Naive thymus-derived CD8-positive, alpha-beta T cell (primary cell): ENCODE data around the gene SLC8A2. TPM values are rescaled to one million over a fixed set of nuclear protein-coding genes. Genes with fewer than 3 reads are reported as not detected.

Experiments
- ATAC-seq, 2 donors: fragments of 150-1000 bp; cut with Tn5 transposase in 1 of 2; sonication (Bioruptor Pico), chemical (Tn5 transposase) in 1 of 2; 1 replicate in 1 of 2; 2 replicates in 1 of 2; pipeline ENCODE4 v1.10.0; 2021; ENCODE audit warnings: mild to moderate bottlenecking in 2 of 2, moderate library complexity in 2 of 2
- POLR2A ChIA-PET: fragments of 350-600 bp; sonication (Branson Sonifier 250); formaldehyde crosslinking; loops from one replicate; lab custom pipeline; 2021; ENCODE audit warnings: antibody characterized with exemption; lab: Charles Lee
- DNase-seq, 10 donors: peaks; one replicate each; pipeline versions ENCODE4 v3.0.0 to v3.0.0-alpha.2; 2020 to 2022
- H3K27ac Mint-ChIP-seq, 10 donors: one replicate each; pipeline ENCODE4 v1.8.0; 2020 to 2022; ENCODE audit warnings: mild to moderate bottlenecking in 10 of 10, mixed read lengths in 10 of 10, moderate library complexity in 4 of 10, inconsistent platforms in 1 of 10
- H3K27me3 Mint-ChIP-seq, 5 donors: one replicate each; pipeline ENCODE4 v1.8.0; 2021 to 2022; ENCODE audit warnings: mixed read lengths in 5 of 5
- H3K36me3 Mint-ChIP-seq, 3 donors: one replicate each; pipeline ENCODE4 v1.8.0; 2020 to 2022; ENCODE audit warnings: mixed read lengths in 3 of 3, mild to moderate bottlenecking in 2 of 3, inconsistent platforms in 1 of 3
- H3K4me1 Mint-ChIP-seq, 4 donors: one replicate each; pipeline ENCODE4 v1.8.0; 2021 to 2022; ENCODE audit warnings: mixed read lengths in 4 of 4
- H3K4me3 Mint-ChIP-seq, 10 donors: one replicate each; pipeline ENCODE4 v1.8.0; 2020 to 2022; ENCODE audit warnings: mild to moderate bottlenecking in 10 of 10, mixed read lengths in 10 of 10, moderate library complexity in 6 of 10, inconsistent platforms in 1 of 10
- H3K9me3 Mint-ChIP-seq, 9 donors: one replicate each; pipeline ENCODE4 v1.8.0; 2020 to 2022; ENCODE audit warnings: mixed read lengths in 9 of 9, mild to moderate bottlenecking in 3 of 9, inconsistent platforms in 1 of 9, moderate library complexity in 1 of 9
- polyA plus RNA-seq, 3 donors: library from polyadenylated mRNA; unstranded; fragments of 300-500 nt; fragmentation: Illumina TruSeq; gene quantifications; one replicate each; pipeline ENCODE4 v1.2.3, GENCODE V29; 2021
- total RNA-seq, 8 experiments: library from RNA in 2 of 8; stranded (reverse) in 2 of 8; gene quantifications; one replicate each; pipeline ENCODE4 v1.2.3 and lab custom pipeline; 2021 to 2026

The SLC8A2 gene
- total and polyA plus RNA-seq, 5 experiments from 2014 or later = 0.02 to 0.42 (median 0.12) TPM; not detected in 2

DNA sequence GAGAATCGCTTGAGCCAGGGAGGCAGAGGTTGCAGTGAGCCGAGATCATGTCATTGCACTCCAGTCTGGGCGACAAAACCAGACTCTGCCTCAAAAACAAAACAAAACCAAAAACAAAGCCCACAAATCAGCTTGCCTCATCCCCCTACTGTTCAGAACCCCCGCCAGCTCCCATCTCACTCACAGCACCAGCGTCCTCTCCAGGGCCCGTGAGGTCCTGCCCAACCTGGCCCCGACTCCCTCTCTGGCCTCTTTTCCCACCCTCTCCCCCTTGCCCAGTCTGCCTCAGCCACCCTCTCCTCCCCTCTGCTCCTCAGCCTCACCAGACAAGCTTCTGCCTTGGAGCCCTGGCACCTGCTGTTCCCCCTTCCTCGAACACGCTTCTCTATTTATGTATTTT lies 3.8 kb downstream of the SLC8A2 start:
- DNase-seq = no peak
- Mint-ChIP-seq H3K27ac (peak overlapping the region in 1 of 10 donors; percentile 56), H3K36me3 (peaks cover 0 to 3% (median 0%) of the 10 kb centered on the region in 3 donors), H3K4me1 (peaks cover 8 to 23% (median 15%) of the 10 kb centered on the region in 4 donors), H3K9me3 (no peaks in the 10 kb centered on the region), H3K4me3 (no peak overlapping the region), H3K27me3 (peaks cover 26 to 72% (median 47%) of the 10 kb centered on the region in 5 donors)
- no peak for ATAC-seq
- POLR2A ChIA-PET = no interaction called here

DNA sequence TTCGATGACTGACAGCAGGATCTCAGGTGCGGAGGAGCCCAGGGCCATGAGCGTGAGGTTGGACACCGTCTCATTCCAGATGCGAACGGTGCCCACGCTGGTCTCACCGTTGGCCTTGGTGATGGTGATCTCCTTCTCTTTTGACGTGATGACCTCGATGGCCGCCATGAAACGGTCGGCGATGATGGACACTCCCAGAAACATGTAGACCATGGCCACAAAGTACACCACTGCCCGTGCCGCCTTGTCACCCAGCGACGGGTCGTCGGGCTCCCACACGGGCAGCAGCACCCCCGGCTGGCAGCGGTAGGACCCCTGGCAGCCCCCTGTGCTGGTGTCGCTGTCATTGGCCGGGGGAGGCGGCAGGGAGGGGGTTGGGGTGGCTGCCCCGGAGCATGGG lies 5.7 kb downstream of the SLC8A2 start:
- DNase-seq (no peak), ATAC-seq (no peak)
- H3K9me3 Mint-ChIP-seq = no peaks in the 10 kb centered on the region
- H3K27me3 Mint-ChIP-seq = peaks cover 24 to 71% (median 44%) of the 10 kb centered on the region in 5 donors
- H3K36me3 Mint-ChIP-seq = peaks cover 0 to under 1% (median 0%) of the 10 kb centered on the region in 3 donors
- peaks cover 2 to 10% (median 8%) of the 10 kb centered on the region in 4 donors for H3K4me1 Mint-ChIP-seq
- POLR2A ChIA-PET = interaction anchor here (0.6 kb wide), 1 partner anchor 17 kb away, joined by 4 read pairs; no protein-coding TSS in a partner anchor
- H3K27ac Mint-ChIP-seq = no peak overlapping the region
- no peak overlapping the region for H3K4me3 Mint-ChIP-seq

DNA sequence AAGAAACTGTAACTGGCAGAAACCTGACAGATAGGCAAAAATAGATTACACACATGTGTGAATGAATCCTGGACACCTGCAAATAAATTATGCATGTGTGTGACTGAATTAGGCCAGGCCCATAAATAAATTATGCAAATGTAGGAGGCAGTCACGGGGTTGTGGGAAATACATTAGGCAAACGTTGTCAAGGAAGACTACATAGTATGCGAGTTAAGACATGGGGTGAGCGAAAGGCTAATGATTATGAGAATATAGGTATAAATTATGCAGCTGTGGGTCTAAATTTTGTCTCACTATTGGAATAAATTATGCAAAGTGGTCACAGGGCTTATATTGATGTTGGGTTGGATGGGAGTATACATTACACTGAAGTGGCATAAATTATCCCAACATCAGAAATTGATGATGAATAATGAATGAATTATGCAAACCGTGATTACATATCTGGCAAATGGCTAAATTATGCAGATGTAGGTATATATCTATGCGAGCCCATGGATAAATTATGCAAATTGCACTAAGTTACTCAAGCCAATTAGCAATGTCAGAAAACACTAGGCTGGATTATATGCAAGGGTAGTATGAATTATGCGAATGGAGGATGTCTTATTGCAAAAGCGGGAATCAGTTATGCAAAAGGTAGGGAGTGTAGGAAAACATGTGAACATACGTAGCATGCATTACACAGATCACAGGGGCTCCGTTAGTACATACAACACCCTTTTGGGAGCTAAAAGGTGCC lies 6.8 kb downstream of the SLC8A2 start:
- Mint-ChIP-seq H3K27me3 (peaks cover 17 to 60% (median 35%) of the 10 kb centered on the region in 5 donors), H3K36me3 (no peaks in the 10 kb centered on the region), H3K4me1 (peaks cover 0 to 4% (median under 1%) of the 10 kb centered on the region in 4 donors), H3K9me3 (no peaks in the 10 kb centered on the region), H3K27ac (no peak overlapping the region), H3K4me3 (no peak overlapping the region)
- DNase-seq = no peak
- no peak for ATAC-seq
- POLR2A ChIA-PET = interaction anchor here (0.6 kb wide), 1 partner anchor 325 kb away, joined by 4 read pairs; no protein-coding TSS in a partner anchor

DNA sequence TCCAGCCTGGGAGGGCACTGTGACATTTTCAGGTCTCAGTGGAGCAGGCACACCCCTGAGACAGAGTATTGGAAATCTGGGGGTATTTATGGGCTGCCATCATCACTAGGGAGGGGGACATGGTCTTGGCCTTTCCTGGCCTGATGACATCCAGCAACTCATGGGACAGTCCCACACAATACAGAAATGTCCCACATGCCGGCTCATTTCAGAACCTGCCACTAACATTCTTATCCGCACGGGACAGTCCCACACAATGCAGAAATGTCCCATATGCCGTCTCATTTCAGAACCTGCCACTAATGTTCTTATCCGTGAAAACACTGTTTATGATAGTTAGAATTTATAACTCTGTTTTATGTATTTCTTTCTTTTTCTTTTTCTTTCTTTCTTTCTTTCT lies 9.8 kb downstream of the SLC8A2 start:
- H3K27me3 Mint-ChIP-seq = peaks cover 11 to 36% (median 13%) of the 10 kb centered on the region in 5 donors
- H3K4me1 Mint-ChIP-seq = peaks cover 0 to 2% (median under 1%) of the 10 kb centered on the region in 4 donors
- H3K4me3 Mint-ChIP-seq = no peak overlapping the region
- peaks cover 0 to 2% (median 0%) of the 10 kb centered on the region in 9 donors for H3K9me3 Mint-ChIP-seq
- DNase-seq (no peak), ATAC-seq (no peak)
- POLR2A ChIA-PET = no interaction called here
- no peak overlapping the region for H3K27ac Mint-ChIP-seq
- H3K36me3 Mint-ChIP-seq = no peaks in the 10 kb centered on the region

DNA sequence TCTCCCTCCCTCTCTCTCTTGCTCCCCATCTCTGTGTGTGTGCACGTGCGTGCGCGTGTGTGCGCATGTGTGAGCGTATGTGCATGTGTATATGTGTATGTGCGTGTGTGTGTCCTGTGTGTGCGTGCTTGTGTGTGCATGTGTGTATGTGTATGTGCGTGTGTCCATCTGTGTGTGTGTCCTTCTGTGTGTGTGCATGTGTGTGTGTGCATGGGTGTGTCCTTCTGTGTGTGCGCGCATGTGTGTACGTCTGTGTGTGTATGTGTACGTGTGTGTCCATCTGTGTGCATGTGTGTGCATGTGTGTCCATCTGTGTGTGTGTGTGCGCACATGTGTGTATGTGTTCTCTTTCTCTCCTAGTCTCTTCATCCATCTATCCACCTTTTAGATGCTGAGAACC lies 12.2 kb downstream of the SLC8A2 start:
- POLR2A ChIA-PET = no interaction called here
- peaks cover 20 to 35% (median 26%) of the 10 kb centered on the region in 5 donors for H3K27me3 Mint-ChIP-seq
- peaks cover 0 to 4% (median 1%) of the 10 kb centered on the region in 4 donors for H3K4me1 Mint-ChIP-seq
- H3K36me3 Mint-ChIP-seq = peaks cover 0 to 6% (median 0%) of the 10 kb centered on the region in 3 donors
- no peak overlapping the region for H3K4me3 Mint-ChIP-seq
- DNase-seq (no peak), ATAC-seq (no peak)
- H3K9me3 Mint-ChIP-seq = peaks cover 0 to 13% (median 8%) of the 10 kb centered on the region in 9 donors
- H3K27ac Mint-ChIP-seq = no peak overlapping the region

DNA sequence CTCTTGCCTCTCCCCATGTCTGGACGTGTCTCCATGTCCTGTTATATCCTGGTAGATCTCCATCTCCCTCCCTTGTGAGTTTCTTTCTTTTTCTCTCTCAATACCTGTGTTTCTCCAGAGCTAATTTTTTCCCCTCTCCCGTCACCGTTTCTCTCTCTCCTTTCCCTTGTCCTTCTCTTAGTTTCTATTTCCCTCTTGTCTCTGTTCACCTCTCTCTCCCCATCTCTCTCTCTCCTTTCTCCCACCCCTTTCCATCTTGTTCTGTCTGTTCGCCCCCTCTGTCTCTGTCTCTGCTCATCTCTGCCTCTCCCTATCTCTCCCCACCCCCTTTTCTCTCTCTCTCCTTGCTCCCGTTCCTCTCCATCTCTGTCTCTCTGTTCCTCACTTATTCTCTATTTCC lies 13.0 kb downstream of the SLC8A2 start:
- POLR2A ChIA-PET = no interaction called here
- peaks cover 0 to 6% (median 0%) of the 10 kb centered on the region in 3 donors for H3K36me3 Mint-ChIP-seq
- H3K4me3 Mint-ChIP-seq = no peak overlapping the region
- H3K27ac Mint-ChIP-seq = no peak overlapping the region
- H3K4me1 Mint-ChIP-seq = peaks cover 0 to 4% (median 1%) of the 10 kb centered on the region in 4 donors
- ATAC-seq (no peak), DNase-seq (no peak)
- peaks cover 0 to 18% (median 8%) of the 10 kb centered on the region in 9 donors for H3K9me3 Mint-ChIP-seq
- H3K27me3 Mint-ChIP-seq = peaks cover 20 to 35% (median 25%) of the 10 kb centered on the region in 5 donors

DNA sequence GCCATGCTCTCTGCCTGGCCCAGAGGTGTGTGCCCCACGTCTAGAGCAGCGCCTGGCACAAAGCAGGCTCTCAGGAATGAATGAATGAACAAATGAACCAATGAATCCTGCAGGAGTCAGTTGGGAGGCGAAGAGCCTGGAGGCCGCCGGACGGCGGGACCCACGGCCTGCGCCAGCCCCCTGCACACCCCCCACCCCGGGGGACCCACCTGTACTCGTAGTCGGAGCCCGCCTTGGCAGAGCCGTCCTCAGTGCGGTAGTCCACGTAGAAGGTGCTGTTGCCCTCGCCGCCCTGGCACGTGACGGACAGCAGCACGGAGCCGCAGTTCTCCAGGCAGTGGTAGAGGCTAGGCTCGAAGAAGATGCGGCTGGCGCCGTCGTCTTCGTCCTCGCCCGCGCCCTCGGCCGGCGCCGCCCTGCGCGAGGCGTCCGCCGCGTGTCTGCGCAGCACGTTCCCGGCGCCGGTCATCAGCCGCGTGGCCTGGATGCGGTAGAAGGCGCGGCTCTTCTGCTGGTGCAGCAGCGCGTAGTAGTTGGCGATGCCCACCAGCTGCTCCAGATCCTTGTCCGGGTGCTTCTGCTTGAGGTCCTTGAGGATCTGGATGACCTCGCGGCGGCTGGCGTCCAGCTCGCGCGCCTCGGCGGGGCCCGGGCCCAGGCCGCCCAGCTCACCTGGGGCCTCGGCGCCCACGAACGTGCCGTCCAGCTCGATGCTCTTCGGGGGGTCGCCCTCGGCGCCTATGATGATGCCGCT lies 14.8 kb downstream of the SLC8A2 start:
- no peak for ATAC-seq

DNA sequence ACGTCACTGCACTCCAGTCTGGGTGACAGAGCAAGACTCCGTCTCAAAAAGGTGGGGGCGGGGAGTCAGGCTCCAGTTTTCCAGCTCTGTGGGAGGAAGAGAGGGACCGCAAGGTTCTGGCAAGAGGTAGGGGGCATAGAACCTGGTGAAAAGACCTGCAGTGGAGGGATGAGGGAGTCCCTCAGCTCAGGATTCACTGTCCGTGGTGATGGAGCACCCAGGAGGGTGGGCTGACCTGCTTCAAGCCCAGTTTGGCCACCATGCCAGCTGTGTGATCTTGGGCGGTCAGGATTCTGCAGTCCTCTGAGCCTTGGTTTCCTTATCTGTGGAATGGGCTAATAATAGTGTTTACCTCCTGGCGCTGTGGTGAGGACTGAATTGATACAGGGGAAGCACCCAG lies 21.2 kb downstream of the SLC8A2 start:
- H3K9me3 Mint-ChIP-seq = peaks cover 0 to 8% (median 3%) of the 10 kb centered on the region in 9 donors
- ATAC-seq = no peak
- no peak for DNase-seq
- H3K4me1 Mint-ChIP-seq = peaks cover 19 to 38% (median 28%) of the 10 kb centered on the region in 4 donors
- H3K27me3 Mint-ChIP-seq = peaks cover 6 to 43% (median 31%) of the 10 kb centered on the region in 5 donors
- H3K27ac Mint-ChIP-seq = no peak overlapping the region
- POLR2A ChIA-PET = no interaction called here
- H3K4me3 Mint-ChIP-seq = peak overlapping the region in 1 of 10 donors; percentile 38
- peaks cover 0 to 4% (median 0%) of the 10 kb centered on the region in 3 donors for H3K36me3 Mint-ChIP-seq

More for the DNA sequence above, 14.8 kb downstream of the SLC8A2 start:
- peaks cover 0 to 6% (median 0%) of the 10 kb centered on the region in 3 donors for H3K36me3 Mint-ChIP-seq
- H3K4me1 Mint-ChIP-seq = peaks cover 0 to 4% (median 1%) of the 10 kb centered on the region in 4 donors
- H3K9me3 Mint-ChIP-seq = peaks cover 0 to 18% (median 8%) of the 10 kb centered on the region in 9 donors
- POLR2A ChIA-PET = interaction anchor here (0.7 kb wide), 1 partner anchor 10 kb away, joined by 3 read pairs; no protein-coding TSS in a partner anchor
- DNase-seq = no peak
- peaks cover 17 to 36% (median 25%) of the 10 kb centered on the region in 5 donors for H3K27me3 Mint-ChIP-seq
- peak overlapping the region in 1 of 10 donors; percentile 41 for H3K4me3 Mint-ChIP-seq
- H3K27ac Mint-ChIP-seq = no peak overlapping the region

DNA sequence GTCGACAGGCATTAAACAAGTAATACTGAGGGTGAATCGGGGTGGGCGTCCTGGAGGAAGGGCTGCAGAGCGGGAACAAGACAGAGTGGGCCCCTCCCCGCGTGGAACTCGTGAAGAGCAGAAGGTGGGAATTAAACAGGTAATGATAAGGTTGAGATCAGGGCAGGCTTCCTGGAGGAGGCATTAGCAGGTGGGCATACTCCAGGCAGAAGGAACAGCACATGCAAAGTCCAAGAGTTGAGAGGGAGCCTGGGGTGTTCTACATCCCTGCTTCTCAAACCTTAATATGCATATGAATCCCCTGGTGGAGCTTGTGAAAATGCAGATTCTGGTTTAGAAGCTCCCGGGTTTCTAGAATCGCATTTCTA lies 23.3 kb downstream of the SLC8A2 start:
- POLR2A ChIA-PET = interaction anchor here (1.1 kb wide), 1 partner anchor 12 kb away, joined by 4 read pairs; no protein-coding TSS in a partner anchor
- H3K36me3 Mint-ChIP-seq = no peaks in the 10 kb centered on the region
- H3K27ac Mint-ChIP-seq = peak overlapping the region in 1 of 10 donors; percentile 92
- ATAC-seq (no peak), DNase-seq (no peak)
- H3K9me3 Mint-ChIP-seq = peaks cover 0 to 3% (median 0%) of the 10 kb centered on the region in 9 donors
- peak overlapping the region in 6 of 10 donors; percentile 5 to 76 (median 42) for H3K4me3 Mint-ChIP-seq
- peaks cover 36 to 59% (median 47%) of the 10 kb centered on the region in 4 donors for H3K4me1 Mint-ChIP-seq
- peaks cover 14 to 48% (median 38%) of the 10 kb centered on the region in 5 donors for H3K27me3 Mint-ChIP-seq

DNA sequence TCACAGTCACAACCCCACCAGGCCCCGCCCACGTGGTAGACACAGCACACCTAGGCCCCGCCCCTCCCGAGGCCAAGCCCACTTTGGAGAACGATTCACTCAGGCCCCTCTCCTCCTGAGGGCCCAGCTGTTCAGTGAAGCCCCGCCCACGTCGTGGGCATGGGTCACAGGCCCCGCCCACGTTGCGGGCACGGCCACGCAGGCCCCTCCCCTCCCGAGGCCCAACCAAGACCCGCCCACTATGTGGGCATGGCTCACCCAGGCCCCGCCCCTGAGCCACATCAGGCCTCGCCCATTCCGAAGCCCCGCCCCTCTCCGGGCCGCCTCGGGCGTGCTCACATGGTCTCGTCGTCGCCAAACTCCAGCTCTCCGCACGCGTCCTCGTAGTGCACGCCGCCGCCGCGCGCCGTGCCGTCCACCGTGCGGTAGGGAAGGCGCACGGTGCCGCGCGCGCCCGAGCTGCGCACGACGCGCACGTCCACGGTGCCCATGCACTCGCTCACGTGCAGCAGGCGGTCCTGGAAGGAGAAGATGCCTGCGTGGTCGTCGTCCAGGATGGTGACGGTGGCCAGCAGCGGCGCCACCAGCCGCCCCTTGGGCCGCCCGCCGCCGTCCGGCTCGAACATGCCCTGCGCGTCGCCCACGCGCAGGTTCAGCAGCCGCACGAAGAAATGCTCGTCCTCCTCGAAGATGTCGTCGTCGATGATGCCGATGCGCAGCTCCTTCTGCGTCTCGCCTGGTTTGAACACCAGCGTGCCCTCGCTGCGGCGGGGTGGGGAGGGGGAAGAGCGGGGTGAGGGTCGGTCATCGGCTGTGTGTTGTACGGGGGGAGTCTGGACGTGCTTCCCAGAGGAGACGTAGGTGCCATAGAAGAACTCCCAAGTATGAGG lies 24.0 kb downstream of the SLC8A2 start:
- DNase-seq (peak; percentile 23 to 76 (median 60)), ATAC-seq (peak; percentile 53 to 61)
- Mint-ChIP-seq H3K4me3 (peak overlapping the region in 8 of 10 donors; percentile 56 to 89 (median 77)), H3K27ac (peak overlapping the region in 1 of 10 donors; percentile 92), H3K36me3 (no peaks in the 10 kb centered on the region), H3K9me3 (peaks cover 0 to 3% (median 0%) of the 10 kb centered on the region in 9 donors), H3K27me3 (peaks cover 16 to 54% (median 44%) of the 10 kb centered on the region in 5 donors), H3K4me1 (peaks cover 37 to 64% (median 52%) of the 10 kb centered on the region in 4 donors)
- POLR2A ChIA-PET = interaction anchor here (1.0 to 1.1 kb wide), 2 partner anchors 8 to 11 kb away, joined by 3 to 4 read pairs; no protein-coding TSS in a partner anchor
